HG02852 (cell line): Measurements from ENCODE around the gene AAK1.

Experiments
- ATAC-seq: cut with Tn5 transposase; IDR thresholded peaks from one replicate; pipeline ENCODE4 v1.9.1; 2021; ENCODE audit warnings: mild to moderate bottlenecking, moderate library complexity; ENCODE audit not compliant: unreplicated experiment

Gene AAK1

DNA sequence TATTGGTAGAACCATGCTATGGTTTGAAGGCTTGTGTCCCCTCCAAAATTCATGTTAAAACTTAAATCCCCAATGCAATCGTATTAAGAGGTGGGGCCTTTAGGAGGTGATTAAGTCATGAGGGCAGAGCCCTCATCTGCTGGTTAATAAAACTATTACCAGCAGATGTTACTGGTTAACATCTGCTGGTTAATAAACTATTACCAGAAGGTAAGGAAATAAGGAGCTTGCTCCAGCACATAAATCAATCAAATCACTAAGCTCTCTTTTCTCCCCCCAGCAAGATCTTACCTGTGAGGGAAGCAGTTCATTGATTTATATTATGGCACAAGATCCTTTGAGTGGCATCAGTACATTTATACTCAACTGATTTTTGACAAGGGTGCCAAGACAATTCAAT, 96.9 kb downstream of the AAK1 start:
- no peak for ATAC-seq

DNA sequence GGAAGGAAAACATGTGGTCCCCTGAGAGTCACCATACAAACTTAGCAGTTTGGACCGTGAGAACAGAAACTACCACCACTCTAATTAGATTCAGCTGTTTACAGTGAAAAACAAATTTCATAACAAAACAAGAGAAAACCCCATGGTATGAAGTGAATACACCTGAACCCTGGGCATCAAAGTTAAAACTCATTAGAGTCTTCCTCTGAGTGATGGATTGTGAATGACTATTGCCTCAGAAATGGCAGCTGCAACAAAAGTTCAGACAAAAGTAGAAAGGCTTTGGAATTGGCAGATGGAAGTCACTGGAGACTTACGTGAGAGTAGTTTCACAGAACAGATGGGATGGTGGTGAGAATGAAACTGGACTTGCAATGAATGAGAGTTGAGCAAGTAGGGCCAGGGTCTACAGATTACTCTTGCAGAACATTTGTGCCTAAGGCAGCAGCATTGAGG, 98.0 kb downstream of the AAK1 start:
- ATAC-seq: no peak

DNA sequence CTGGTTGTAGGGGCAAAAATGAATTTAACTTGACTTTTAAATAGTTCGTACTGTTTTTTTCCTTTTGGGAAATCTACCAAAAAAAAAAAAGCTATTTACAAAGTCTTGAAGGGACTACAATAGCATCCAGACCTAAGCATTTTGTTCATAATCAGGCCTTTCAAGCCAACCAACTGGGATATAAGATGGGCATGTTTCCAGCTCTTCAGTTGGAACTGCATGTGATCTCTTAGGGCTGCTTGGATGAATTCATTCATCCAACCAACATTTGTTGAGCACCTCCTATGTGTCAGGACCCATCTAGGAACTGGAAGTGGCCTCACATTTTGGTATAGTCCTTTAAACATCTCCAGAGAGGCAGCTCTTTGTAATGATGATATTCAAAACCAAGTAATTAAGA, 98.6 kb downstream of the AAK1 start:
- no peak for ATAC-seq

DNA sequence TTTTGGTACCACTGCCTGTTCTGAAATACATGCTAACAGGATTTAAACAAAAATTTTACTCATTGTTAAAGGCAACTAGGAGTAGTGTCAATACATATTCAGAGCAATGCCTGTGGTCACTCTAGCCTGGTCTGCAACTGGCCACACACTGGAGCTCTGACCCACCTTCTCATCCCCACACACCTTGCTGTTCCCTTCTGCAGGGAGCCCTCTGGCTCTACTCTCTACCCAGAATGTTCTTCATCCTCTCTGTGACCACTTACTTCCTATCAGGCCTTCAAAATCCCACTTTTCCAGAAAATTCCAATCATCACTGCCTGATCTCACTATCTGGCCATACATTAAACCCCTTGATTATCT, 104.0 kb downstream of the AAK1 start:
- no peak for ATAC-seq

DNA sequence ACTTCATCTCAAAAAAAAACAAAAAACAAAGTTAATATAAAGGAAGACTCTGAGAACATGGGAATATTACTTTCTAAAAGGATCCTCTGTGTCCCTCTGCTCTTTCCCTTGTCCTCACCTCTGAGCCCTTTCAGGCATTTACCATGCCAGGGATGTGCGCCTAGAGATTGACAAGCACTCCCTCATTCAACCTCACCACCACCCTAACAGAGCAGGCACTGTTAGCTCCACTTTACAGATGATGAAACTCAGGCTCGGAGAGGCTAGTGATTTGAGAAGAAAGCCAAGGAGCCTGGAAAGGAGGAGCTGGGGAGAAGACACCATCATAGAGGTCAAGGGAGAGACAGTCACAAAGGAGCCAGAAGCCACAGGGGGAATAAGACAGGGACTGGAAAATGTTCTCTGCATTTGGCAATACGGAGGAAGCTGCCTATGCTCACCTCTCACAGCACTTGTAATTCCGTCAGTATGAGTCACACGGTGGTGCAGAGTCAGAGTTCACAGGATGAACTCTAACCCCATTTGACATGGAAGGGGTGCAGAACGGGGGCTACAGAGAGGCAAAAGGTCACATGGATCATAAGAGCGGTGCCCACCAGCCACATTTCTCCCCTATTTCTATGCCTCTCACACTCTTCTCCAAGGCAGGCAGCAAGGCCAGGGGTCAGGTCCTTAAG, 104.5 kb downstream of the AAK1 start:
- ATAC-seq: no peak

DNA sequence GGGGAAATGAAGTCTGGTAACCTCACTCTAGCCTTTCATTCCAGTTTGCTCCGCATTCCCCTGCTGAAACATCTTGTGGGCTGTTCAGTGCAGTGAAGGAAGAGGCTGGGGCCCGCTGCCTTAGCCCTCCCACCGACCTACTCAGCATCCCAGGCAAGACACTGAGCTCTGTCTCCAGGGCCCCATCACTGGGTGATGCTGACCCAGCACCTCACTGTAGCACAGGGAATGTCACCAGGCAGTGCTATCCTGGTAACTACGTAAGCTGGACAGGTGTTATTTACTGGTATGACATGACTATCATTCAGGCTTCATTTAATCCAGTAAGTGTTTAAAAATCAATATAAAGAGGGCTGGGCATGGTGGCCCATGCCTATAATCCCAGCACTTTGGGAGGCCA, 105.3 kb downstream of the AAK1 start:
- no peak for ATAC-seq

DNA sequence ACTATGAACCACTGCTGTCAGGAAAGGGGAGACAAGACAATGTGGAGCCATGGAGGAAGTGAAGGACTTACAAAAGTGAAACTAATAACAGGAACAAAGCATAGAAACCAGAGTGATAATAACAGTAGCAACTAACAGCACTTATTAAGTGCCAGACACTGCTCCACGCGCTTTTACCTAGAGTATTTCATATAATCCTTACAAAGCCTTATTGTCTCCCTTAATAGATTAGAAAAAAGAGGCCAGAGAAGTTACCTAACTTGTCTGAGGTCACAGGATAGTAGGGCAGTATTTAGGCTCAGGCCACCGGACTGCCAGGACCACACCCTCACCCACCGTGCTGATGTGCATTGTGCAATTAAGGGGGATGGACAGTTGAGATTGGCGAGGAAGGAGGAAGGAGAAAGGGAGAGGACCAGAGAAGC, 107.7 kb downstream of the AAK1 start:
- ATAC-seq: no peak

DNA sequence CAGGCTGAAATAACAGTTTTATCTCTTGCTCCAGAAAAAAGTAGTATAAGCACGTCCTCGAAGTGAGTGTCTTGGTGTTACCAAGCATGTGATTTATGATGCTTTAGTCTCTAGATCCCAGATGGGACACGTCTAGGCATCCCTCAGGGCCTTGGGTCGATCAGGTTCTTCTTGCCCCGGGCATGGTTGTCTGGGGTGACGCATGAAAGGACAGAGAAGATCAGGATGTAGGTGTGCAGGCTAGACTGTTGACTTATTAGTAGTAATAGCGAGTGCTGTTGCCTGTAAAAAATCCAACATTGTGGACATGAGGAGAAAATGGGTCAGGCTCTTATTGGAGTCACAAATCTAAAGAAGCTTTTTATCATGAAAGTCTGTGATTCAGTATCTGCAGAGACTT, 112.4 kb downstream of the AAK1 start:
- no peak for ATAC-seq

DNA sequence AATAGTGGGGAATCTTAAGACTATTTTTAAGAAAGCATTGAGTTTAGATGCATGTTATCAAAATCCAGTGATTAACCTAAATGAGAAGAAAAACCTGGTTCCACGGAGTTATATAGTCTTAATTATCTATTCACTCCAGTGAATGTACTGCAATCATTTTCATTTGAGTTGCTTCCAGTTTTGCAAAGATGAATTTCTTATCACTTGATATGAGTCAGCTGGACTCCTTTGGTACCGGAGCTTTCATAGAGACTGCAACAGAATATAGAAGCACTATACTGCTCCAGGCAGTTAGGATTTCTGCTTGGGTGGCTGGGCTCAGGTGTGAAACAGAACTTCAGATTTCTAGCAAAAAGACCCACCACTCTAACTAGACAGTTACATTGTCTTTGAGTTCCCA, 114.1 kb downstream of the AAK1 start:
- no peak for ATAC-seq

DNA sequence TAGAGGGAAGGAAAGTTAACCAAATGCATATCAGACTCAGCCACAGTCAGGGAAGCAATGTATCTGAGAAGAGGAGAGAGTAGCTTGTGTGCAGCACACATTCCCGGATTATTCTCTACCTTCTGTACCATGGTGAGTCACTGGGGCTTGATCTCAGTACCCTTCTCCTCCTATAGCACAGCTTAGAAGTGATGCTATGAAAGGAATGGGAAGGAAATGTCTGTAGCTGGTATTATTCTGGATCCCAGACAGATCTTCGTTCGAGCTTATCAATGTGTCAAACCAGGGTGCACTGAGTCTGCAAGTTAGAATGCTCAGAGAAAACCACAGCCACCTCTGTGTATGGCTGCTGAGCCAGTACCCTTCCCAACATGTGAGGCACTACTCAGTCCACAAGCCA, 118.3 kb downstream of the AAK1 start:
- no peak for ATAC-seq

DNA sequence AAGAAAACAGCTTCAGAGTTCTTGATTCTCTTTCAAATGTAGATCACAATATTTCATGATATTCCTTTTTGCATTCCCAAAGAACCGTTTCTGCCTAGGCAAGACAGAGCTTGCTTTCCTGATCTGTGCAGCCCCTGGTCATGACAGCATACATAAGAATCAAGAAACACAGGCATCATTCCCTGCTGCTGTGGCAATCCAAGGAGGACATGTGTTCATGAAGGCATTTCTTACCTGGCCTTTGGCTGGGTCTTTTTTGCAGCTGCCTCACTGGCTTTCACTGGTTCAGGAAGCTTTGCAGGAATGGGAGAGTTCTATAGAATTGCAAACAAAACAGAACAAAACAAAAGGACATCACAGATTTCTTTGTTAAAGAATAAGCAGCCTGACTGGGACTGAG, 118.7 kb downstream of the AAK1 start:
- no peak for ATAC-seq

DNA sequence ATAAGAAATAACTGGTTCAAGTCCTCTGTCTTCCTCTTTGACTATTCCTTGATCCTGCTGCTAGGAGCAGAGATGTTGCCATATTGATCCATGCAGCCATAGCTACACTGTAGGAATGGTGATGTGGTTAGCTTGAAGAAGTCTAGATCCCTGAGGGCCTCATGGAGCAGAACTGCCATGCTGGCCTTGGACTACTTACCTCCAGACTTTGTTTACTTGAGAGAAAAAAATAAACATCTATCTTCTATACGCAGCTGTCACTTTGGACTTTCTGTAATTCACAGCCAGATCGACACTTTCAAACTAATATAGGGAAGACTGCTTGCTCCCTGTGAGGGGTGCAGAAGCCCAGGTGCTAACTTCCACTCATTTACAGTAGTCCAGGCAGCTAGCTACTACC, 121.8 kb downstream of the AAK1 start:
- no peak for ATAC-seq

DNA sequence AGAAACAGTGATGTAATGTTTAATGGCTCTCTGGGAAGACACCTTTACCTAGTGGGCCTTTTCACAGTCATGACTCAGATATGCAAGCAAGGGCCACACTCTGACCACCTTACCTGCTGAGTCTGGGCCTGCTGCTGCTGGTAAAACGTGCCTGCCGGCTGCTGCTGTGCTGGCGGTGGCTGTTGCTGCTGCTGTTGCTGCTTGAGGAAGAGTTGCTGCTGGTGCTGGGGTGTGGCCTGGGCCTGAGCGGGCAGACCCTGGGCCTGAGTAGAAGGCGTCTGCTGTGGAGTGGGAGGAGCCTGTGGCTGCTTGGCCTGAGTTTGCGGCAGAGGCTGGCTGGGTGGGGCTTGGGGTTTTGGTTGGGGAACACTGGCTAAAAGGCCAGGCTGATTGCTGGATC, 124.7 kb downstream of the AAK1 start:
- no peak for ATAC-seq

DNA sequence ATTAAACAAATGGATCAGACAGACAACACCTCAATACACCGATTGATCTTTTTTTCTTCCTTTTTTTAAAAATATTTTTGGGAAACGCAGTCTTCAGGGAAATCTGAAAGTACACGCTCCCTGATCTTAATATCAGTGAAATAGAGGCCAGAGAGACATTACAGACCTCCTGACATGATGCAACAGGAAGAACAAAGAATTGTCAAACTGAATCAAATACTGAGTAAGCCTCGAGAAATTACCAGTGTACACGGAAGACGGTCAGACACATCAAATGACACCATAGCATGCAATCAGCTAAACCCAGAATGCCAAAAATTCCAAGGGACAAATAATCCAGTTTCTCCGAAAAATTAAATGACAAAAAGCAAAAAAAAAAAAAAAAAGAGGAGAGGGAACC, 126.1 kb downstream of the AAK1 start:
- no peak for ATAC-seq

DNA sequence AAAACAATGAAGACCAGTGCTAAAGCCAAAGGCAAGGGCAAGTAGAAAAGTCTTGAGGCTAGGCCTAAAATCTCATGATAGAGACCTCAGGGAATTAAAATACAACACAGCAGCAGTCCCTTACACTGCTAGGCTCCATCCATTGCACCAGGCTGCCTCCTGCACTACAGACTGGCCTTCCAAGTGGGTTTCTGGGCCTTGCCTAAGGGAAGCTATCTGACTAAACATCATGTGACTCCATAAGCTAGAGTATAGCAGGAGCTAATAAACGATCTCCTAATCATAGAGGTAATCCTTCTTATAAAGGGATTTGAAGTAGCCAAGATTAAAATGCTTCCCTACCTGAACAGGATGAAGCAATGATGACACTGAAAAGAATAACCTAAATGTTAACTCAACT, 128.7 kb downstream of the AAK1 start:
- ATAC-seq: no peak

DNA sequence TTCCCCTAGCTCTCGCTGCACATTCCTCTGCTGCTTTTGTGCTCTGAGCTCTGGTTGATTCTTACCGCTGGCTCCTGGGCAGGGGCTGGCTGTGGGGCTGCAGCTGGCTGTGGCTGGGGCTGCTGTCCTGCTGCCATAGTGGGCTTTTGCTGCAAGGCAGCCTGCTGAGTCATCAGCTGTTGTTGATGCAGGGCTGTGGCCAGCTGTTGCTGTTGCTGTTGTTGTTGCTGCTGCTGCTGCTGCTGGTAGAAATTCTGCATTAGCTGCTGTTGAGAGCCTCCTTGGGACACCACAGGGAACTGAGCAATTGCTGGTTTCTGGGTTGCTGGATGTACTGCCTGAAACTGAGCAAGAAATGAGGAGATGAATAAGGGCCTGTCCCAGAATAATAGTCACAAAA, 129.1 kb downstream of the AAK1 start:
- ATAC-seq: no peak

DNA sequence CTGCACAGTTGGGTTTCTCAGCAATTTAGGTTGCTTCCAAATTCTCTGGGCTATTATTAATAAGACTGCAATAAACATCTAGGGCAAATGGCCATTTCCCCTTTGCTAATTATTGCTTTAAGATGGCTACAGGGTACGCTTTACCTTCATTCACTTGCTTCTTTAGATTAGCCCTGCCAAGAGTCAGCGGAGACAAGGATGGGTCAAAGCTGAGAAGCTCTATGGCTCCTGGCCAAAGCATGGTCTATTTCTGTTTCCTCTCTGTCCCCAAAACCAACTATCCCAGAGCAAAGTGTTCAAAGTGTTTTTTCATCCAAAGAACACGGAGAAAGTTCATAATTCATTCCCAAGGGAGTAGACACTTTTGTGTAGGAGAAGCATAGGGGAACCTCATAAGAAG, 131.1 kb downstream of the AAK1 start:
- no peak for ATAC-seq

DNA sequence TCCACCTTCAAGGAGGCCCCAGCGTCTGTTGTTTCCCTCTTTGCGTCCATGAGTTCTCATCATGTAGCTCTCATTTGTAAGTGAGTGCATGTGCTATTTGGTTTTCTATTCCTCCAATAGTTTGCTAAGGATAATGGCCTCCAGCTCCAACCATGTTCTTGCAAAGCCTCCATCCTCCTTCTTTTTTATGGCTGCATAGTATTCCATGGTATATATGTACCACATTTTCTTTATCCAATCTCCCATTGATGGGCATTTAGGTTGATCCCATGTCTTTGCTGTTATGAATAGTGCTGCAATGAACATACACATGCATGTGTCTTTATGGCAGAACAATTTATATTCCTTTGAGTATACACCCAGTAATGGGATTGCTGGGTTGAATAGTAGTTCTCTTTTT, 133.3 kb downstream of the AAK1 start:
- no peak for ATAC-seq

DNA sequence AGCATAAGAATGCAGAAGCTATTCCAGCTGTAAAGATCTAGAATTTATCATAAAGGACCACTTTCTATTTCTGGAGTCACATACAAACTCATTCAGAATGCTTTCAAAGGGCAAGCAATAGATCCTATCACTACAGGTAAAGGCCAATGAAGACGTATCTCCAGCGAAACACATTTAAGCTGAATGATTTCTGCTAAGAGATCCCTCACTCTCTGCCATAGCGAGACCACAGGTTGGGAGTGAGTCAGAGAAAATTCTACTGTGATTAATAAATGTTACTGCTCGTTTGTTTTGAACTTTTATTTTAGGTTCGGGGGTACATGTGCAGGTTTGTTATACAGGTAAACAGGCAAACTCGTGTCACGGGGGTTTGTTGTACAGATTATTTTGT, 133.8 kb downstream of the AAK1 start:
- ATAC-seq: no peak

DNA sequence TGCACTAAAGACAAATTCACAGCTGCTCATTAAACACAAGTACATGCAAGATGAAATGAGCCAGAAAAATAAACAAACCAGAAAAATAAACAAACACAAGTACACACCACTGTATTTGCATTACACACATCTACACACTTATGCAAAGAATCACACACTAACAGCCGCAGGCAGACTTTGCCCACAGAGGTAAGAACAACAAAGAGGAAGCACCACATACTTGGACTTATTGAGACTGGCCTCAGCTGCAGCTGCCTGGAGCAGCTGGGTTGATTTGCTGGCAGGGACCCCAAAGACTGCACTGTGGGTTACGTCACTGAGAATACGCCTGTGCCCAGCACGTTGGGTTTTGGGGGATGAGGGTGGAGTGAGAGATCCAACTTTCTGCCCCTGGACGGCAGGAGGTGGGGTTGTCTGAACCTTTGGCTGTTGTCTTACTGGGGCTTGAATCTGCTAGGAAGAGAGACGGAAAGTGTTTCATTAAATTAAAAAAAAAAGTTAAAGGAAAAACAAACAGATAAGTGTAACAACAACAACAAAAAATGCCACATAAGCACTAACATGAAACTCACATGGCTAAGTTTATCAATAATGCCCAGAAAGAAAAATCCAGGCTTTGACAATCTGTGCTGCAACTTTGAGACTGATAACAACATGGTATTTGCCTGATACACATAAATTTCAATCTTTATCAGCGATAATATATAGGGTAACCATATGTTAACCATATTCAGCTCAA, 134.4 kb downstream of the AAK1 start:
- ATAC-seq: no peak

DNA sequence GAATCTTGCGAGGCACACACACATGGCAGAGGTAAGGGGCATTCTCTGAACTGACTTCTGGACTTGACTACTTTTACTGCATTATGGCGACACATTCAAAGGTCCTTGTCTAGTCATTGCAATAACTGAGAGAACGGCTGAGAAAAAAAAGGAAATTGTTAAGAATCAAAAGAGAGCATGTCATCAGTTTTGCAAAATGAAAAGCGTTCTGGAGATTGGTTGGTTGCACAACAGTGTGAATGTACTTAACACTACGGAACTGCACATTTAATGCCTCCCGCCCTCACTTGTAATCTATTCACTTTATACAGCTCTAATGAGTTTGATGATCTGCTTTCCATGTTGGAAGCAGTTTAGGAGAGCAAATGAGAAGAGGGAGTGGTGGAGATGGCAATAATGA, 137.8 kb downstream of the AAK1 start:
- no peak for ATAC-seq

DNA sequence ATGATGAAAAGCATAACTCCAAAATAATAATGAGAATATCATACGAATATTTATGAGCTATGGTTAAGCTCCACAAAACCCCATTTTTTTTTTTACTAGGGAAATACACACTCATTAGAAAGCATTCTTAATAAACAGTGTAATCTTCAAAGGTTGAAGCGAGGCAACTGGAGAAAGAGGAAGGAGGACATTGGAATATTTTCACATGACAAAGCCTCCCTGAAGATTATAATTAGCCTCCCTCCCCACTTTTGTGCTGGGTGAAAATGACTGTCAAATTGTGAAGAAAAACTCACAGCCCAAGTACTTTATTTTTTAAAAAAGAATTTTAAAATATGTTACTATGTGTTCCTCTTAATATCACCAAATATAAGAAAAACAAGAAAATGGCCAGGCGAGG, 142.2 kb downstream of the AAK1 start:
- ATAC-seq: no peak

DNA sequence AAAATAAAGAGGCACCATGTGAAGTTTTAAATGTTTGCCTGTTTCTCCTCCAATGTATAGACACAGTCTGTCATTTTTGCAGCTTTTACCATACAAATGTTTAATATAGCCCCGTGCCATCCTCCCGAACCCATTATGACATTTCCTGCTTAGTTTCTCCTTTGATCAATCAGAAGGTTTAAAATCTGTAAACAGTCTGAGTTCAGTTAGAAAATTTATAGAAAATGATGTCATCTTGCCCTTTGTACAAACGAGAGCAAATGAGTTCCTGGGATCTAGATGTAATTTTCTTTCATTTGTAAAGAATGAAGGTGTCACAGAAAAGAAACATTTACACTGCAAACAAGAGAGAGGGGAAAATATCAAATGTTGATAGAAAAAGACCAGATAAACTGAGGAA, 143.6 kb downstream of the AAK1 start:
- no peak for ATAC-seq
